Endothelial cell of umbilical vein (primary cell): ENCODE results near the gene CEP104. TPM values are rescaled to one million over a fixed set of nuclear protein-coding genes. Genes with fewer than 3 reads are reported as not detected.

ENCODE experiments used
- BruUV-seq: library from RNA; stranded (reverse); fragments of 400-500 nt; replicated peaks from 2 replicates; lab custom pipeline; 2021; lab: Mats Ljungman, UMichigan
- CTCF ChIA-PET: fragments of 300-600, 350-600 bp; sonication (Branson Sonifier 250); formaldehyde crosslinking; loops from one replicate; lab custom pipeline; 2021; ENCODE audit warnings: antibody characterized with exemption, inconsistent platforms; lab: Charles Lee
- POLR2A ChIA-PET: fragments of 300-600, 350-600 bp; sonication (Branson Sonifier 250); formaldehyde crosslinking; loops from one replicate; lab custom pipeline; 2021; ENCODE audit warnings: antibody characterized with exemption, inconsistent platforms; lab: Charles Lee
- DNase-seq: peaks from one replicate; pipeline ENCODE4 v3.0.0-alpha.2; 2011; ENCODE audit warnings: low read depth, low spot score
- FAIRE-seq: peaks from 2 replicates; lab custom pipeline; 2011; peaks lifted over from hg19 to GRCh38; lab: Jason Lieb, UNC
- H2AFZ ChIP-seq: 2 replicates; pipeline ENCODE4 v1.6.0; 2012; ENCODE audit warnings: low read depth, low read length, control low read depth, inconsistent platforms
- H3K27ac ChIP-seq: 2 replicates; pipeline ENCODE4 v1.5.1; 2011; ENCODE audit warnings: low read depth, mild to moderate bottlenecking, control low read depth, low read length, moderate library complexity; ENCODE audit not compliant: insufficient read depth
- H3K27me3 ChIP-seq, 2 experiments: 2 replicates each; pipeline versions ENCODE4 v1.6.0 to v1.6.1; 2011; ENCODE audit warnings: low read length in 2 of 2, mixed read lengths in 1 of 2; ENCODE audit not compliant: control insufficient read depth in 2 of 2, insufficient read depth in 2 of 2
- H3K36me3 ChIP-seq, 2 experiments: 2 replicates in 1 of 2; 3 replicates in 1 of 2; pipeline ENCODE4 v1.5.1; 2011; ENCODE audit warnings: low read length in 2 of 2, mild to moderate bottlenecking in 1 of 2, moderate library complexity in 1 of 2; ENCODE audit not compliant: control insufficient read depth in 2 of 2, insufficient read depth in 2 of 2; ENCODE audit errors: extremely low read depth in 1 of 2
- H3K4me1 ChIP-seq: 3 replicates; pipeline ENCODE4 v1.5.1; 2011; ENCODE audit warnings: mild to moderate bottlenecking, low read length; ENCODE audit not compliant: control insufficient read depth, insufficient read depth; ENCODE audit errors: extremely low read depth
- H3K4me2 ChIP-seq: 2 replicates; pipeline ENCODE4 v1.6.1; 2011; ENCODE audit warnings: low read length, control low read depth, mixed read lengths; ENCODE audit not compliant: insufficient read depth
- H3K4me3 ChIP-seq, 3 experiments: fragments of 200-600 bp in 1 of 3; sonication (generic), shearing (Covaris generic) in 1 of 3; replicated peaks in 1 of 3; 2 replicates each; pipeline ENCODE4 v1.5.1; 2011 to 2016; ENCODE audit warnings: control low read depth in 3 of 3, low read length in 3 of 3, mild to moderate bottlenecking in 2 of 3, inconsistent platforms in 1 of 3, low read depth in 1 of 3, moderate library complexity in 1 of 3; ENCODE audit not compliant: insufficient read depth in 1 of 3
- H3K79me2 ChIP-seq: 2 replicates; pipeline ENCODE4 v1.6.0; 2012; ENCODE audit warnings: low read length, inconsistent platforms; ENCODE audit not compliant: control insufficient read depth, insufficient read depth
- H3K9ac ChIP-seq: replicated peaks from 2 replicates; pipeline ENCODE3; 2011; ENCODE audit warnings: low read length, control low read depth; ENCODE audit not compliant: insufficient read depth; ENCODE audit errors: extremely low read depth
- H3K9me1 ChIP-seq: replicated peaks from 3 replicates; pipeline ENCODE4 v1.6.0; 2011; ENCODE audit warnings: mild to moderate bottlenecking, low read length; ENCODE audit not compliant: control insufficient read depth, insufficient read depth; ENCODE audit errors: extremely low read depth
- H3K9me3 ChIP-seq: replicated peaks from 2 replicates; pipeline ENCODE4 v1.5.1; 2012; ENCODE audit warnings: low read length, inconsistent platforms; ENCODE audit not compliant: control insufficient read depth, insufficient read depth
- H4K20me1 ChIP-seq: replicated peaks from 2 replicates; pipeline ENCODE3; 2011; ENCODE audit warnings: mild to moderate bottlenecking, low read length; ENCODE audit not compliant: control insufficient read depth, insufficient read depth; ENCODE audit errors: extremely low read depth
- EZH2 ChIP-seq: IDR thresholded peaks from 2 replicates; pipeline ENCODE4 v1.6.1; 2012; ENCODE audit warnings: borderline replicate concordance, low read depth, mild to moderate bottlenecking, moderate library complexity, low read length, inconsistent platforms; ENCODE audit not compliant: severe bottlenecking
- FOS ChIP-seq: IDR thresholded peaks from 2 replicates; pipeline ENCODE4 v1.6.1; 2011; ENCODE audit warnings: mild to moderate bottlenecking, low read length, moderate library complexity, borderline replicate concordance; ENCODE audit not compliant: insufficient read depth
- GATA2 ChIP-seq: IDR thresholded peaks from 2 replicates; pipeline ENCODE4 v1.7.0; 2011; ENCODE audit warnings: low read depth, mild to moderate bottlenecking, moderate library complexity, mixed read lengths, low read length; ENCODE audit not compliant: insufficient read length, insufficient read depth
- JUN ChIP-seq: IDR thresholded peaks from 2 replicates; pipeline ENCODE4 v1.6.1; 2011; ENCODE audit warnings: borderline replicate concordance, low read depth; ENCODE audit not compliant: insufficient read length, insufficient read depth
- MYC ChIP-seq: IDR thresholded peaks from one replicate; pipeline ENCODE4 v1.6.1; 2011; ENCODE audit warnings: mild to moderate bottlenecking, low read depth, low read length
- POLR2A ChIP-seq: IDR thresholded peaks from 2 replicates; pipeline ENCODE4 v1.6.1; 2012; ENCODE audit warnings: low read depth, mild to moderate bottlenecking, control low read depth, low read length
- POLR2AphosphoS5 ChIP-seq: IDR thresholded peaks from 2 replicates; pipeline ENCODE4 v1.6.1; 2012; ENCODE audit warnings: low read depth, mild to moderate bottlenecking, control low read depth, low read length, moderate library complexity; ENCODE audit not compliant: insufficient read depth
- dilution Hi-C: fragments of 300-500 bp; cut with MboI; formaldehyde crosslinking; loops from one replicate; pipeline ENCODE4 v1.15.0; 2019; ENCODE audit warnings: low sequenced_read_pairs; ENCODE audit not compliant: extremely low pct_ligation_motif_present
- intact Hi-C: fragments of 100-400 bp; cut with micrococcal nuclease; formaldehyde crosslinking; loops from one replicate; pipeline ENCODE4 v1.10.0; 2022
- polyA plus RNA-seq, 4 experiments: library from polyadenylated mRNA; depleted of rRNA in 3 of 4; stranded (reverse) in 3 of 4; unstranded in 1 of 4; fragments of >200 nt; gene quantifications; 2 replicates each; pipeline versions ENCODE4 v1.2.1 to v1.2.3, GENCODE V29; 2011 to 2012; ENCODE audit warnings: missing spikeins in 1 of 4
- total RNA-seq: library from RNA; stranded (reverse); gene quantifications from 2 replicates; pipeline ENCODE4 v1.2.3, GENCODE V29; 2021
- TF ChIP-seq, protein P1 (sequence below), 2 donors: IDR thresholded peaks; 1 replicate in 1 of 2; 2 replicates in 1 of 2; pipeline ENCODE4 v1.5.1; 2011; ENCODE audit warnings: low read length in 2 of 2, mild to moderate bottlenecking in 2 of 2, moderate library complexity in 2 of 2, control low read depth in 1 of 2, inconsistent platforms in 1 of 2, low read depth in 1 of 2; ENCODE audit not compliant: insufficient read depth in 1 of 2; ENCODE audit errors: extremely low read depth in 1 of 2
- TF ChIP-seq, protein P2 (sequence below): IDR thresholded peaks from 2 replicates; pipeline ENCODE4 v1.6.1; 2011; ENCODE audit not compliant: insufficient read depth, insufficient read length

CEP104 gene
- total and polyA plus RNA-seq, 2 donors (not counting 3 experiments of a cell fraction or from before 2014, with no cell fraction given): 12.4 to 43.0 TPM

DNA sequence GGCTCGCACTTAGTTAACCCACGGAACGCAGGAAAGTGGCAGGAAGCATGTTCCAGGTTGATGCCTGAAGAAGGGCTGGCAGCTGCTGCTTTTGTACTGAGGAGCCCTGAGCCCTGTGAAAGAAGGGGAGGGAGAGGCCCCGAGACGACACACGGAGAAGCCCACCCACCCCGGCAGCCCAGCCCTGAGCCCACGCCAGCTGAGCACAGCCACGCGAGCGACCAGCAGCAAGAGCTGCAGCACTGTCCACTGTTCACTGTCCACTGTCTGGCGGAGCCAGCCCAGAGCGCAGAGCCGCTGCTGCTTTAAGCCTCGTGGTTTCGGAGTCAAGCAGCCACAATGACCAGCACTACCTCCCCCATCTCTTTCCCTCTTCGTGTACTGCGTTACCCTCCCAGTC, 66.1 kb downstream of the CEP104 start:
- Histone ChIP-seq H3K4me3 (no peak overlapping the region), H4K20me1 (no peaks in the 10 kb centered on the region), H3K9me1 (no peaks in the 10 kb centered on the region), H3K36me3 (peaks cover 0 to 12% of the 10 kb centered on the region in 2 experiments), H3K27ac (no peak overlapping the region), H2AFZ (no peak overlapping the region), H3K9ac (no peak overlapping the region), H3K4me1 (peaks cover 8% of the 10 kb centered on the region), H3K27me3 (no peaks in the 10 kb centered on the region), H3K79me2 (peaks cover 51% of the 10 kb centered on the region), H3K4me2 (no peak overlapping the region), H3K9me3 (no peaks in the 10 kb centered on the region)
- no peak for TF ChIP-seq JUN
- no peak for TF ChIP-seq FOS
- TF ChIP-seq GATA2: no peak
- TF ChIP-seq POLR2A: no peak
- no peak for TF ChIP-seq POLR2AphosphoS5
- intact Hi-C loops (no loop called here), dilution Hi-C loops (no loop called here)
- FAIRE-seq (no peak), DNase-seq (no peak)
- ChIA-PET CTCF (interaction anchor here (1.5 kb wide), 1 partner anchor 67 kb away, joined by 4 read pairs; no protein-coding TSS in a partner anchor), POLR2A (no interaction called here)
- no TSS peak for BruUV-seq

DNA sequence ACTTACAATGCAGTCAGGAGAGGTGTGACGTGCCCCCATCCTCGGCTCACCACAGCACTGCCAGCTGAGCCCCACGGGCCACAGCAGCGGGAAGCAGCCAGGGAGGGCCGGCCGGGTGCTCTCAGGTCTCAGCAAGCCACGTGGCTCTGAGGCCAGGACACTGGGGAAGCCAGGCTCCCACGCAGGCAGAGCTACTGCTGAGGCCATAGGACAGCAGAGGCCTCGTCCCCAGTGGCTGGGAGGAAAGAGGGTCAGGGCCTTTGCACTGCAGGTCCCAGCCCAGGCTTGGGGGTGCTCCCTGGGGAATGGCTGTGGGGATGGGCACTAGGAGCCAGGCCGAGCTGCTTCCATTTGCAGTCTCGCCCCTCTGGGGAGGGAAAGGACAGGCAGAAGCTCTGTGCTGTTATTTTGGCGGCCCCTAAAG, 66.5 kb downstream of the CEP104 start:
- Histone ChIP-seq H2AFZ (no peak overlapping the region), H3K27me3 (no peaks in the 10 kb centered on the region), H3K36me3 (peaks cover 0 to 12% of the 10 kb centered on the region in 2 experiments), H3K79me2 (peaks cover 46% of the 10 kb centered on the region), H3K9me3 (no peaks in the 10 kb centered on the region), H3K9ac (no peak overlapping the region), H3K4me3 (no peak overlapping the region), H3K4me2 (no peak overlapping the region), H3K27ac (no peak overlapping the region), H3K4me1 (peaks cover 6% of the 10 kb centered on the region), H4K20me1 (no peaks in the 10 kb centered on the region), H3K9me1 (no peaks in the 10 kb centered on the region)
- POLR2A ChIA-PET: no interaction called here
- intact Hi-C loops (no loop called here), dilution Hi-C loops (no loop called here)
- no TSS peak for BruUV-seq
- CTCF ChIA-PET: no interaction called here
- no peak for FAIRE-seq
- DNase-seq: no peak
- no peak for TF ChIP-seq POLR2A
- no peak for TF ChIP-seq POLR2AphosphoS5
- no peak for TF ChIP-seq JUN
- TF ChIP-seq MYC: no peak
- TF ChIP-seq, protein P1, sequence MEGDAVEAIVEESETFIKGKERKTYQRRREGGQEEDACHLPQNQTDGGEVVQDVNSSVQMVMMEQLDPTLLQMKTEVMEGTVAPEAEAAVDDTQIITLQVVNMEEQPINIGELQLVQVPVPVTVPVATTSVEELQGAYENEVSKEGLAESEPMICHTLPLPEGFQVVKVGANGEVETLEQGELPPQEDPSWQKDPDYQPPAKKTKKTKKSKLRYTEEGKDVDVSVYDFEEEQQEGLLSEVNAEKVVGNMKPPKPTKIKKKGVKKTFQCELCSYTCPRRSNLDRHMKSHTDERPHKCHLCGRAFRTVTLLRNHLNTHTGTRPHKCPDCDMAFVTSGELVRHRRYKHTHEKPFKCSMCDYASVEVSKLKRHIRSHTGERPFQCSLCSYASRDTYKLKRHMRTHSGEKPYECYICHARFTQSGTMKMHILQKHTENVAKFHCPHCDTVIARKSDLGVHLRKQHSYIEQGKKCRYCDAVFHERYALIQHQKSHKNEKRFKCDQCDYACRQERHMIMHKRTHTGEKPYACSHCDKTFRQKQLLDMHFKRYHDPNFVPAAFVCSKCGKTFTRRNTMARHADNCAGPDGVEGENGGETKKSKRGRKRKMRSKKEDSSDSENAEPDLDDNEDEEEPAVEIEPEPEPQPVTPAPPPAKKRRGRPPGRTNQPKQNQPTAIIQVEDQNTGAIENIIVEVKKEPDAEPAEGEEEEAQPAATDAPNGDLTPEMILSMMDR (IDR thresholded peaks at IDR 0.05; ENCODE audit: extremely low read depth in 1 of 2, insufficient read depth in 1 of 2, low read depth in 1 of 2, low read length in 2 of 2): no peak
- no peak for TF ChIP-seq FOS
- no peak for TF ChIP-seq EZH2
- TF ChIP-seq, protein P2, sequence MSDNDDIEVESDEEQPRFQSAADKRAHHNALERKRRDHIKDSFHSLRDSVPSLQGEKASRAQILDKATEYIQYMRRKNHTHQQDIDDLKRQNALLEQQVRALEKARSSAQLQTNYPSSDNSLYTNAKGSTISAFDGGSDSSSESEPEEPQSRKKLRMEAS: no peak
- no peak for TF ChIP-seq GATA2
